Hepatocyte (in vitro differentiated cells): ENCODE data around the gene DAB2IP. TPM values are rescaled to one million over a fixed set of nuclear protein-coding genes. Genes with fewer than 3 reads are reported as not detected.

ENCODE experiments used
- DNase-seq: peaks from one replicate; pipeline ENCODE4 v3.0.0-alpha.2; 2016; ENCODE audit warnings: low spot score
- H2AFZ ChIP-seq: fragments of 200-600 bp; sonication (generic); 2 replicates; pipeline ENCODE4 v1.6.0; 2016; ENCODE audit warnings: antibody characterized with exemption, mild to moderate bottlenecking
- H3K27ac ChIP-seq: fragments of 200-600 bp; sonication (generic); 2 replicates; pipeline ENCODE4 v1.5.1; 2016; ENCODE audit warnings: mild to moderate bottlenecking
- H3K27me3 ChIP-seq: fragments of 200-600 bp; sonication (generic); 2 replicates; pipeline ENCODE4 v1.6.1; 2016
- H3K36me3 ChIP-seq: fragments of 200-600 bp; sonication (generic); replicated peaks from 2 replicates; pipeline ENCODE4 v1.5.1; 2016; ENCODE audit warnings: low read depth; ENCODE audit not compliant: insufficient read depth
- H3K4me1 ChIP-seq: fragments of 200-600 bp; sonication (generic); 2 replicates; pipeline ENCODE4 v1.5.1; 2016; ENCODE audit warnings: mild to moderate bottlenecking, moderate library complexity; ENCODE audit not compliant: insufficient read depth
- H3K4me2 ChIP-seq: fragments of 200-600 bp; sonication (generic); 2 replicates; pipeline ENCODE4 v1.6.0; 2016
- H3K4me3 ChIP-seq: fragments of 200-600 bp; sonication (generic); 2 replicates; pipeline ENCODE4 v1.5.1; 2016; ENCODE audit warnings: mild to moderate bottlenecking
- H3K79me2 ChIP-seq: fragments of 200-600 bp; sonication (generic); 2 replicates; pipeline ENCODE4 v1.6.0; 2017; ENCODE audit warnings: mild to moderate bottlenecking
- H3K9me2 ChIP-seq: fragments of 200-600 bp; sonication (generic); replicated peaks from 2 replicates; pipeline ENCODE4 v1.6.0; 2017; ENCODE audit warnings: mild to moderate bottlenecking; ENCODE audit not compliant: insufficient read depth
- H3K9me3 ChIP-seq: fragments of 200-600 bp; sonication (generic); 2 replicates; pipeline ENCODE4 v1.5.1; 2016; ENCODE audit warnings: low read depth, mild to moderate bottlenecking
- H4K20me1 ChIP-seq: fragments of 200-600 bp; sonication (generic); 2 replicates; pipeline ENCODE4 v1.6.0; 2016; ENCODE audit warnings: mild to moderate bottlenecking; ENCODE audit not compliant: insufficient read depth, poor library complexity, severe bottlenecking
- EZH2 ChIP-seq: fragments of 200-600 bp; sonication (generic); IDR thresholded peaks from 2 replicates; pipeline ENCODE4 v1.6.1; 2016; ENCODE audit warnings: antibody characterized with exemption, mild to moderate bottlenecking, borderline replicate concordance
- EZH2phosphoT487 ChIP-seq: fragments of 200-600 bp; sonication (generic); IDR thresholded peaks from one replicate; pipeline ENCODE4 v1.6.1; 2018; ENCODE audit warnings: antibody characterized with exemption, mild to moderate bottlenecking, low read depth, moderate library complexity; ENCODE audit not compliant: unreplicated experiment, severe bottlenecking
- whole genome bisulfite sequencing: methylation state at CpG from one replicate; pipeline ENCODE4 v1.1.6; 2016; ENCODE audit warnings: low lambda C conversion rate; ENCODE audit errors: missing lambda C conversion rate; 5-methylcytosine and 5-hydroxymethylcytosine counted together
- polyA plus RNA-seq: library from polyadenylated mRNA; unstranded; fragments of >200 nt; fragmentation: Nextera tagmentation; extraction: Ambion mirVana; gene quantifications from 2 replicates; pipeline ENCODE4 v1.2.1, GENCODE V29; 2016
- total RNA-seq: library from RNA; depleted of rRNA; stranded (reverse); fragments of >200 nt; gene quantifications from 2 replicates; pipeline ENCODE4 v1.2.3, GENCODE V29; 2014
- TF ChIP-seq, protein P1 (sequence below): fragments of 200-600 bp; sonication (generic); IDR thresholded peaks from 2 replicates; pipeline ENCODE4 v1.5.1; 2016; ENCODE audit warnings: antibody characterized with exemption, mild to moderate bottlenecking; ENCODE audit not compliant: poor library complexity

The DAB2IP gene
- total and polyA plus RNA-seq, 2 experiments from 2014 or later, result 11.6 to 31.0 TPM

GRCh38 chr9:121773954-121774714 lies 122.7 kb downstream of the DAB2IP start:
- Histone ChIP-seq H3K27me3 (no peaks in the 10 kb centered on the region), H3K4me1 (no peaks in the 10 kb centered on the region), H3K4me3 (no peak overlapping the region), H3K36me3 (no peaks in the 10 kb centered on the region), H2AFZ (no peak overlapping the region), H3K9me2 (no peaks in the 10 kb centered on the region), H3K9me3 (no peaks in the 10 kb centered on the region), H3K4me2 (no peak overlapping the region), H3K79me2 (no peaks in the 10 kb centered on the region), H3K27ac (no peak overlapping the region), H4K20me1 (no peaks in the 10 kb centered on the region)
- WGBS, result 93% methylated on average over 19 of the region's 19 CpGs
- TF ChIP-seq EZH2 (no peak), EZH2phosphoT487 (no peak)
- TF ChIP-seq, protein P1, sequence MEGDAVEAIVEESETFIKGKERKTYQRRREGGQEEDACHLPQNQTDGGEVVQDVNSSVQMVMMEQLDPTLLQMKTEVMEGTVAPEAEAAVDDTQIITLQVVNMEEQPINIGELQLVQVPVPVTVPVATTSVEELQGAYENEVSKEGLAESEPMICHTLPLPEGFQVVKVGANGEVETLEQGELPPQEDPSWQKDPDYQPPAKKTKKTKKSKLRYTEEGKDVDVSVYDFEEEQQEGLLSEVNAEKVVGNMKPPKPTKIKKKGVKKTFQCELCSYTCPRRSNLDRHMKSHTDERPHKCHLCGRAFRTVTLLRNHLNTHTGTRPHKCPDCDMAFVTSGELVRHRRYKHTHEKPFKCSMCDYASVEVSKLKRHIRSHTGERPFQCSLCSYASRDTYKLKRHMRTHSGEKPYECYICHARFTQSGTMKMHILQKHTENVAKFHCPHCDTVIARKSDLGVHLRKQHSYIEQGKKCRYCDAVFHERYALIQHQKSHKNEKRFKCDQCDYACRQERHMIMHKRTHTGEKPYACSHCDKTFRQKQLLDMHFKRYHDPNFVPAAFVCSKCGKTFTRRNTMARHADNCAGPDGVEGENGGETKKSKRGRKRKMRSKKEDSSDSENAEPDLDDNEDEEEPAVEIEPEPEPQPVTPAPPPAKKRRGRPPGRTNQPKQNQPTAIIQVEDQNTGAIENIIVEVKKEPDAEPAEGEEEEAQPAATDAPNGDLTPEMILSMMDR, result no peak
- no peak for DNase-seq

DNA sequence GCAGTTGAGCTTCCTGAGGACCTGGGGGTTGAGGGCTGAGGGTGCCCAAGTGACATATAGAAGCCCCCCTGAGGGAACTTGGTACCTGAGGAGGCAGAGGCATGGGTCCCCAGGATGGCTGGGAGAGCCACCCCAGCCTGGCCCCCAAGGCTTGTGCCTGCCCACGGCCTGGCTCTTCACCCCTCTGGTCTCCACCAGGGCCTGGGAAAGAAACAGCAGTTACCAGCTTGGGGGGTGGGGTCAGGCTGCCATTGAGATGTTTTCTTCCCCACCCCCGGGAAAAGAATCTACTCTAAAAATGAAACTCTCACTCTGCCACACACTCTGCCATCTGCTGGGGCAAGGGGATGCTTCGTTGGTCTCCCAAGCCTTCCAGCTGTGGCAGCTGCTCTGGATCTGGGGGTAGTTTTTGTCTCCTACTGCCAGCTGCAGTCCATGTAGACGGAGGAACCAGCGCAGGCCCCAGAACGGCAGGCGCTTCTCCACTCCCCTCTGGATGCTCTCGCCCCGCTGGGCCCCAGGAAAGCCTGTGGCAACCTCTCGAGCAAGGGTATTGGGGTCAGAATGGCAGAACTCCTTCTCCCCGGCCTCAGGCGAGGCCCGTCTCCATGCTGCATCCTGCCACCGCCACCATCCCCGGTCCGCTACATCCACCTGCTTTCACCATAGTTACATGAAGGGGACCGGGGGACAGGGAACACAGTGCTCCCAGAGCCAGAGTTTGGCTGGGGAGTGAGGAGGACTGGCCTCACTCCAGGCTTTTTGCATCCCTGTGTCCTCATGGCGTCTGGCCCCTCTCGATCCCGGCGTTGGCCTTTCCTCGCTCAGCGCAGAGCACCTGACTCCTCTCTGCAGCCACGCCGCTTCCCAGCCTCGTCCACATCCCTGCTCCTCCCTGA lies 123.5 kb downstream of the DAB2IP start:
- no peak for DNase-seq

DNA sequence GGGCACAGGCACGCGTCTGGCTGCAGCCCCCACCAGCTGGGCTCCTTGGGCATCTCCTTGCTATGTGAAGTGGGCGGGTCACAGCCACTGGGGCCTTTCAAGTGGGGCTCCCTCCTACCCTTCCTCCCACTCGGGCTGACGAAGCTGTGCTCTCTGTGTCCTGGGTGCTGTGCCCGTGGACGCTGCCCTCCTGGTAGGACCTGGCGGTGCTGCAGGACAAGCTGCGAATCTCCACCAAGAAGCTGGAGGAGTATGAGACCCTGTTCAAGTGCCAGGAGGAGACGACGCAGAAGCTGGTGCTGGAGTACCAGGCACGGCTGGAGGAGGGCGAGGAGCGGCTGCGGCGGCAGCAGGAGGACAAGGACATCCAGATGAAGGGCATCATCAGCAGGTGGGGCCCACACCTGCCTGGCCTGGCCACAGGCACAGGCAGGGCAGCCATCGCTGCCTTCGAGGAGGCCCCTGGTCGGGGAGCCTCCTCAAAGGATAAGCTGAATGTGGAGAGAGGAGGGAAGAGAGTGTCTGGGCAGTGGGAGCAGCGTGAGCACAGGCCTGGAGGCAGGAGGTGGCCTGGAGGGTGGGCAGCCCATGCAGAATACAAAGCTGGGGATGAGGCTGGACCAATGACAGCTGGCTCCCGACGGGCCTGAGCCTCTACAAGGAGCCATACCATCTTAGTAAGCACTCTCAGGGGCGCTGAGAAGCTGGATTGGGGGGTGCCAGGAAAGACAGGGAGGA lies 124.7 kb downstream of the DAB2IP start:
- Histone ChIP-seq H3K4me3 (no peak overlapping the region), H2AFZ (no peak overlapping the region), H4K20me1 (no peaks in the 10 kb centered on the region), H3K79me2 (no peaks in the 10 kb centered on the region), H3K4me2 (no peak overlapping the region), H3K27me3 (no peaks in the 10 kb centered on the region), H3K36me3 (no peaks in the 10 kb centered on the region), H3K9me3 (no peaks in the 10 kb centered on the region), H3K9me2 (no peaks in the 10 kb centered on the region), H3K4me1 (no peaks in the 10 kb centered on the region), H3K27ac (no peak overlapping the region)
- WGBS, result 98% methylated on average over 23 of the region's 23 CpGs
- TF ChIP-seq, protein P1, result no peak
- TF ChIP-seq EZH2, result no peak
- no peak for TF ChIP-seq EZH2phosphoT487
- no peak for DNase-seq

More for the DNA sequence above, 123.5 kb downstream of the DAB2IP start:
- Histone ChIP-seq H3K9me2 (no peaks in the 10 kb centered on the region), H3K4me3 (no peak overlapping the region), H3K4me1 (no peaks in the 10 kb centered on the region), H3K27ac (no peak overlapping the region), H3K79me2 (no peaks in the 10 kb centered on the region), H3K9me3 (no peaks in the 10 kb centered on the region), H4K20me1 (no peaks in the 10 kb centered on the region), H3K4me2 (no peak overlapping the region), H2AFZ (no peak overlapping the region), H3K36me3 (no peaks in the 10 kb centered on the region), H3K27me3 (no peaks in the 10 kb centered on the region)
- TF ChIP-seq EZH2 (no peak), EZH2phosphoT487 (no peak)
- TF ChIP-seq, protein P1, result no peak
- WGBS, result 96% methylated on average over 26 of the region's 26 CpGs
